CD4-positive, alpha-beta T cell treated with Interleukin-6 for 4 hours (primary cell): ENCODE measurements around the gene PRKCI.
A peak's percentile ranks its signal among the peaks of the same experiment; 100 is the strongest.
"Not testable (repeated sequence)": the region's sequence is repeated elsewhere in the genome, so short reads cannot be mapped to it uniquely, and the experiment has no call there.

ENCODE experiments used
- DNase-seq: peaks from one replicate; pipeline ENCODE4 v3.0.0-alpha.2; 2020; ENCODE audit warnings: mixed read lengths

The PRKCI gene

GRCh38 chr3:170296703-170297102 lies 74.5 kb downstream of the PRKCI start:
- no peak for DNase-seq

DNA sequence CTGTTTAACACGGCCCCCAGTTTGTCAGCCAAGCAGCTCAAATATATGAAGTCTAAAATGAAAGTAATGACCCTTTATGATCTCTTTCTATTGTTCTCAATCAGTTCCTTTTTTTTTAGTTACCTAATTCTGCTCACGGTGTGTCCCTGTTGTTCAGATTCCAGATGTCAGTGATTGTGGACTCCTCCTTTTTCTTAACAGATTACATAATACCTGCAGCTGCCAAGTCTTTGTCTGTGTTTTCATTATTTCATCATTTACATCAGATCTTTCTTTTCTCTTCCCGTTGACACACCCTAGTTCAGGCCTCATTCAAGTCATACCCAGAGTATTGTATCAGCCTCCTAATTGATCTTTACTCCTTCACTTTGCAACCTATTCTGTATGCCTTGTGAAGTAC lies 79.2 kb downstream of the PRKCI start:
- DNase-seq, result no peak

DNA sequence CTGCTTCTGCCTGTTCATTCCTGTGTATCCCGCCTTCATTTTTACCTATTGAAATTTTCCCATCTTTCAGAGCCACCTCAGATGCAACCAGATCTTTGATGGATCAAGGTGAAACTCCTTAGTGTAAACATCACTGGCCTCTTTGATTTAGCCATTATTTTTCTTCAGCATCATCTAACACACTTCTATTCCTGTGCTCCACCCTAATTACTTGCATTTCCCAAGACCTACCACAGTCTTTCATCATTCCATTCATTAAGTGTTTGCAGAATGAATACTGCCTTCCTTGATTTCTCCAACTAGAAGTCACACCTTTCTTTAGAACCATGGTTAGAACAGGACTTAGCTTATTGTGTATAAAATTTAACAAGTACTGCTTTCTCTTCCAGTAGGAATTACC lies 79.8 kb downstream of the PRKCI start:
- DNase-seq, result no peak

- DNase-seq, result no peak
These were observed 83.8 kb downstream of the PRKCI start for GRCh38 chr3:170306015-170306414.

DNA sequence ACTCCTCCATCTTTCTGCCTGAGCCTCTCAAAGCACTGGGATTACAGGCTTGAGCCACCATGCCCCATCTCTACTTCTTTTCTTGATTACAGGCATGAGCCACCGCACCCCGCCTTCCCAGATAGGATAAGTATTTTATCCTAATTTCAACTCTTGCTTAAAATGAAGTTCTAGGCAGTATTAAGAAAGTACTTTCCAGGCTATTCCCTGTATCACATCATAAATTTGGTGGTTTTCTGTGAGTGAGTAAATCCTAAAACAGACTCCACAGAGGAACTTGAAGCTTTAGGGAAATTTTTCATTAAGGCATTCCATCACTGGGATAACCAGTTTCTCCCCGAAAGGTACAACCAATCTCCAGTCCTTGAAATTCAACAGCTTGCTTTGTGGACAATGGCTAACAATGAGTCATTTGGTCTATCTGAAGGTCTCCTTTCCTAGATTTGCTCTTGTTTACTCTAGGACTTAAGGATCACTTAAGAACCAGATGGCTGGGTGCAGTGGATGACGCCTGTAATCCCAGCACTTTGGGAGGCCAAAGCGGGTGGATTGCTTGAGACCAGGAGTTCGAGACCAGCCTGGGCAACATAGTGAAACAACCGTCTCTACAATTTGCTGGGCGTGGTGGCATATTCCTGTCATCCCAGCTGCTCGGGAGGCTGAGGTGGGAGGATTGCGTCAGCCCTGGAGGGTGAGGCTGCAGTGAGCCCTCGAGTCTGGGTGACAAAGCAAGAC lies 85.6 kb downstream of the PRKCI start:
- no peak for DNase-seq

DNA sequence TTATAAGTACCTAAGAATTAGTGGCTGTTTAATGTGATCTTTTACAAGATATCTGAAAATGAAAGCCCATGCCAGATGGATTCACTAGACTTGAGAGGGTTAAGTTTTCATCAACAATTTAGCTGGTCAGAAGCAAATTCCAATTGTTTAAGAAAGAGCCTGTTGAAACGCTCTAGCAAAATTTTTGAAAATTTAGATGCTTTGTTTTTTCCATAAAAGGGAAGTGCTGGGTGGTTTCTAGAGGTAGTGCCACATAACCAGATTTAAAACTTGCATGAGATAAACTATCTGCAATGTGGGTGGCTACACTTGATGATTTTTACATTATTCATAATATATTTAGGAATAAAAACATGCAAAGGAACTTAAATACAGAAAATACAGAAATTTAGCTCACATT lies 86.8 kb downstream of the PRKCI start:
- DNase-seq, result no peak

GRCh38 chr3:170317954-170318353 lies 95.7 kb downstream of the PRKCI start:
- DNase-seq, result no peak

GRCh38 chr3:170320461-170321121 lies 98.4 kb downstream of the PRKCI start:
- no peak for DNase-seq

DNA sequence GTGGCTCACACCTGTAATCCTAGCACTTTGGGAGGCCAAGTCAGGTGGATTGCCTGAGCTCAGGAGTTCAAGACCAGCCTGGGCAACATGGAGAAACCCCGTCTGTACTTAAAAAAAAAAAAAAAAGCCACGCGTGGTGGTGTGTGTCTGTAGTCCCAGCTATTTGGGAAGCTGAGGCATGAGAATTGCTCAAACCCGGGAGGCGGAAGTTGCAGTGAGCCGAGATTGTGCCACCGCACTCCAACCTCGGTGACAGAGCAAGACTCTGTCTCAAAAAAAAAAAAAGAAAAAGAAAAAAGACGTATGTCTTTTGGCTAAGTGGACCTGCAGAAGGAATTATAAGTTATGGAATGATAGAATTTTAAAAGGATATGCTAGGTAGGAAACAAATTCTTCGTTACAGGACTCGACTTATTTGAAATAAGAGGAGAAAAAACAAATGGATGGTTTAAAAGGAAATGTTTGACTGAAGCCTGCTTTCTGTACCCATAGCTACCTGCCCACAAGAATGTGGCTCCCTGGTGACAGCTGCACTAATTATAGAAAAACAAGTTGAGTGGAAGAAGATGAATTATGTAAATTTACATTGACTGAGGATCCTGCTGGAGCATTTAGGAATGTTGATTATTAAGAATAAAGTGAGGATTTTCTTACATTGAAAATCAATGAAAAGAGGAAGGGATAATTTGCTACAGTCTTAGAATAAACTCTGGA lies 99.3 kb downstream of the PRKCI start:
- no peak for DNase-seq

DNA sequence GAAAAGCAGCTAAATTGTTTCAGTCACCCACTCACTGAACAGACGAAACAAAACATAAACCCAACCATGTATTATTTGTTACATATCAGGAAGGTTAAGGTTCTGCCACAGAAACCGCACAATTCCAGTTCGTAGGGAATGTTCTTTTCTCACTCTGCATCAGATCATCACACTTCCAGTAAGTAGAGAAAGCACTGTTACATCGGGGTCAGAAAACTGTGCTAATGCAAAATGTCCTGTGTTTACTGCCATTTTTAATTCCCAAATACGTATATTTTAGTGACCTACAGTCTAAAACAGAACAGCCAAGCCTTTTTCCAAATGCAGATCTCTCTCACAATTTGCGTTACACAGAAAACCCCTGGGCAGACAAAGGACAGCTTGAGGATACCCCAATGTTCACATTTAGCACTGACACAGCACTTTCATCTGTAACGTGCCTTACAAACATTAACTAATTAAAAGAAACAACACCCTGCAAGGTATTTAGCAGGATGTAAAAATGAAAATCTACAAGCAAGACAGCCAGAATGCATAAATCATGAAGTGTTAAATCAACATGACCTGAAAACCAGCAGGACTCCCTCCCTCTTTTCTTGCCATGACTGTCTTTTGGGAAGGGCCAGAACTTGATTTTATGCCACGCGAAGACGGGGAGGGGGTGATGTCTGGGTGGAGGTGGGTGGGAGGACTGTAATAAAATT lies 100.5 kb downstream of the PRKCI start:
- no peak for DNase-seq

DNA sequence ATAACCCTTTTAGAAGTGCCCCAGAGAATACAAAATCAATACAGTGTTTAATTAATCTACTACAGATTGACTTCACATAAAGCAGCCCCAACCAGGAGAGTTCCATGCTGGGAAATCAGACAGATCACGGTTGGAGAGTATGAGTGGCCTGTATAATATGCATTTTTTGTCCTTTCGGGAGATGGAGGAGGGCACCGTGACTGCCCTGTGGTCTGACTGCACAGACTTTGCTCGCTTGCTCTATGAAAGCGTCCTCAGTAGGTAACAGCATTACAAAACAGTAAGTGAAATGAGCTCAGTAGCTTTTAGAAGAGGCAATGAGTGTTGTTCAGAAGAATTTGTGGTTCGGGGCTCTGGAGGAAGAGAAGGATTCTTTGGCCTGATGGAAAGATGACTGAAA lies 101.1 kb downstream of the PRKCI start:
- DNase-seq, result no peak

GRCh38 chr3:170324962-170325361 lies 102.7 kb downstream of the PRKCI start:
- DNase-seq, result no peak

GRCh38 chr3:170327040-170327808 lies 105.0 kb downstream of the PRKCI start:
- no peak for DNase-seq

- DNase-seq, result not testable (repeated sequence)
These were observed 105.8 kb downstream of the PRKCI start for GRCh38 chr3:170327868-170328548.

DNA sequence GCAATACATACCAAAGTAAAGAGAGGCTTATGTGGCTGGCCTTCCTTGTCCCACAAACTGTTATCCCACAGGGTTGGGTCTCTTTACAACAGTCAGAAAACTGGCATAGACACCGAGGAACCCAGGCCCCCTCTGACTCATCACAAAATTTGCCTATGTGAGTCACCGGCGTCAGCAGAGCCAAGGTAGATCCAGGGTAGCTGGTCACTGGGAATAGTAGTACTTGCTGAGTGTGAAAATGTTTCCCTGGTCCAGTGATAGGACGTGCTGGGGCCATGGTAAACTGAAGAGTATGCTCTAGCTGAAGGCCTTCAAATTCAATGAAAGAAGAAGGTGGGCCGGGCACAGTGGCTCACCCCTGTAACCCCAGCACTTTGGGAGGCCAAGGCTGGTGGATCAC lies 108.1 kb downstream of the PRKCI start:
- peak; percentile 15 for DNase-seq

DNA sequence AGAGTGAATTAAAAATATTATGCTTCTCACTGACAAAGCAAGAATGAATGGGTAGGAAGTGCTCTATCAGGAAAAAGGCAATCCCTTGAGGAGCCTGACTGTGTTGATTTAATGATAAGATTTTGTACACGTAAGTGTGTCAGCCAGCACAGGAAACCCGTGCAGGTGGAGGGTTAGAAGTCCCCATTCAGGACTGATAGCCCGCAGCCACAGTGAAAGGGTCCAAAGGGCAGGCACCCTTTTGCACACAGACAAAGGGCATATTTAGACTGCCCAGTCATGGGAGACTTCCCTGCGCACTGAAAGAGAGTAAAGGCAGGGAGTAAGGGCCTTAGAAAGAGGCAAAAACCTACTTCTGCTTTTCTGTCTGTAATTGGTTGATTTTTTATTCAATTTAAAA lies 108.9 kb downstream of the PRKCI start:
- DNase-seq, result no peak

DNA sequence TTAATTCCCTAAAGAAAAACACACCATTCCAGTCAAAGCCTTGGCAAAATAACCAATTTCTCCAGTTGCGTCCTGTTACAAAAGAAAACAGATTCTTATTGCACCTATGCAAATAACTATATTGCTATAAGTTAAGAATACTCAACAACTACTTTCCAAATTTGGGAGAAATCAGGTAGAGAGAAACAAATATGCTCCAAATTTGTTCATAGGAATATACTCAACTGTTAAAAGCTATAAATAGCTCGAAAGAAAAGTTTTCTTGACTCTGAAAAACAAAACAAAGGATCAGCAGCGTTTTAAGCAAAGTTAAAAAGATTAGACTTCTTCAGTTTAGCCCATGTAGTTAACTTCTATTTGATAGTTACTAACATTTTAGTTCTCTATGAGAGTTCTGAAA lies 115.2 kb downstream of the PRKCI start:
- no peak for DNase-seq

GRCh38 chr3:170338690-170339340 lies 116.6 kb downstream of the PRKCI start:
- DNase-seq, result no peak

DNA sequence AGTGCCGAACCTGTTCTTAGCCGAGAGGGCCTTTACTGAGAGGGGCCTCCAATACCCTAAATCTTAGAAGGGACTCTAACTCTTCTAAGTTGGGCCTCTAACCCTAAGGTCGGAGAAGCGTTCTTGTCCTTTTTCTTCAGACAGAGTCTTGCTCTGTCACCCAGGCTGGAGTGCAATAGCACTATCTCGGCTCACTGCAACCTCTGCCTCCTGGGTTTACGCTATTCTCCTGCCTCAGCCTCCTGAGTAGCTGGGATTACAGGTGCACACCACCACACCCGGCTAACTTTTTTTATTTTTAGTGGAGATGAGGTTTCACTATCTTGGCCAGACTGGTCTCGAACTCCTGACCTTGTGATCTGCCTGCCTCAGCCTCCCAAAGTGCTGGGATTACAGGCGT lies 120.0 kb downstream of the PRKCI start:
- DNase-seq, result not testable (repeated sequence)

- not testable (repeated sequence) for DNase-seq
These were observed 121.6 kb downstream of the PRKCI start for GRCh38 chr3:170343859-170344258.

GRCh38 chr3:170344971-170345370 lies 122.7 kb downstream of the PRKCI start:
- no peak for DNase-seq
